ENCODE measurements around the gene AVL9.
"Not testable (repeated sequence)": the region's sequence is repeated elsewhere in the genome, so short reads cannot be mapped to it uniquely, and the experiment has no call there.

AVL9 gene

DNA sequence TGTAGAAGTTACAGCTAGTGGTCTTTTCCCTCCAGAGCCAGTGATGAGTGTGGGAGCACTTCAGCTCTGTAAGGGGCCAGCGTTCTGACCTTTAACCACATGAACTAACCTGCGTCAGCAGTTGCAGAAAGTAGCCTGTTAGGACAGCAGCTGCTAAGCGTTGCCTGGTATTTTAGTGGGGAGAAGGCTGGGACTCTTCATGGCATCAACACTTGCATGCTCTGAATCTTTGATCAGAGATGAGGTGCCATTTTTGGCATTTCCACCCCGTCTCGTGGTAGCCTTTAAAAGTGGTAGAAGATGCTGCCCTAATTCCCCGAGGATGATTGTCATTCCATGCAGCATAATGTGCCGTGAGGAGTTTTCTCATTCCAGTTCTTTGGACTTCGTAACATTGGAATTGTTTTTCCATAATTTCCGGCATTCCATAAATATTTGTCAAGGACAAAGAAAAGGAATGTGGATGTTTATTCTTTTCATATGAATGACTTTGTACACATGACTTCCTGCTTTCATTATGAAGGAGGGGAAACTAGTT lies 92.2 kb downstream of the AVL9 start:
- peak; percentile 72 for DNase-seq (ENCODE audit: low read depth)

DNA sequence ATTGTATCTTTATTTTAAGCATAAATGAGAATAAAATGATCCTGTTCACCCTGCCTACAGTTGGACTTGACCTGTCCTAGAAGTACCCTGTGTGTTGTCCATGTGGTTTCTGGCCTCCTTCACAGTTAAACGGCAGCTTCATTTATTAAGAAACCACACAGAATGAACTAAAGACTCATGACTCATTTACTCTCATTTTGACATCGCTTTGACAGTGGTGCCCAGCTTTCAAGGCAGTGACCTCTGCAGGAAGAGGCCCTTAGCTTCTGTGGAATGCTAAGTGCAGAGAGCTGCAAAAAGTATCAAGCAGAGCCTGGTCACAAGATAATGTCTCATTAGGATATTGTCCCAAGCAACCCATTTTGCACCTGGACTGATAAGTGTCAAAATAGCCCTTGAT lies 93.4 kb downstream of the AVL9 start:
- peak; percentile 75 for DNase-seq (ENCODE audit: low read depth)

DNA sequence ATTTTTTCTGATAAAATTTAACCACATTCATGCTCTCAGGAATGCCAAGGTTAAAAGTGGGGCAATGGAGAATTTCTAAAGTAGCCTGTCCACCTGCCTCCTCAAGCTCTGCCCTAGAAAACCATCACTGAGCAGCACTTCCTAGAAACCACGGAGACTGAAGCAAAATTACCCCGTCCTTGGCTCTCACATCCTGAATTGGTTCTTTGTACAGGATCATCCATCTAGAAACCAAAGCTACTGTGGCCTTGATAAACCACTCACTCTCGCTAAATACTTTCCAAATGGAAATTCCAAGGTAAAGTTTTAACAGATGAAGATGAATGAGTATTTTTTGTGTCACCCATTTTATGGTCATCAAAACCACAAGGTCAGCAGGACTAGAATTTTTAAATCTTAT lies 96.6 kb downstream of the AVL9 start:
- DNase-seq (ENCODE audit: low read depth), result no peak

DNA sequence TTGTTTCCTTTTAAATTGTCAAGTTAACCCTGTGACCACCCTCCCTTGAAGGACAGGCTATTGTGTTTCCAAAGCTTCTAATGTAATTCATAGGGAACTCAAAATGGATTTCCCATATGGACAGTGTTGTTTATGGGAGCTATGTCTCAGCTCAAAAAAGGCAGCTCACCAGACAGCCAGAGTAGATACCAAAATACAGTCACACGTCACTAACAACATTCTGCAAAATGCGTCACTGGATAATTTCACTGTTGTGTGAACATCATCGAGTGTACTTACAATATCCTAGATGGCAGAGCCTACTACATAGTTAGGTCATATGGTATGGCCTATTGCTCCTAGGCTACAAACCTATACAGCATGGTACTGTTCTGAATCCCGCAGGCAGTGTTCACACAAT lies 97.4 kb downstream of the AVL9 start:
- DNase-seq (ENCODE audit: low read depth), result no peak

DNA sequence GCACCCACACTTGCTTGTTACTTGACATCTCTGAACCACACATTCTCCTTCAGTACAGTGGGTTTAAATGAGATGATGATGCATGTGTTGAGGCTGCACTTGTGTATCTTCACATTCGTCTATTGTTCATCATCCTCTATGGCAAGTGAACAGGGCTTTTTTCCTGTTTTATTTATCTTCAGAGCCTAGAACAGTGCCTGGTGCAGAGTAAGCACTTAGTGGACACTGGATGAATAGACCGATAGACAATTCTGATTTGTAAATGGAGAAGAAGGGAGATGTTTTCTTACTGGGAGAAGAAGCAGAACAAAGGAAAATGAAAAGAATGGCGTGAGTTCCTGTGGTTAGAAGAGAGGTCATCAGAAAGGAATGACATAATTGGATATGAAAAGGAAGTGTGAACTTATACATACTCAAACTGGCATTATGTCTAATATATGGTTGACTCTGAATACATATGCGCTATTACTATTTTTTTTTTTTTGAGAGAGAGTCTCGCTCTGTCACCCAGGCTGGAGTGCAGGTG lies 99.7 kb downstream of the AVL9 start:
- DNase-seq (ENCODE audit: low read depth), result no peak

DNA sequence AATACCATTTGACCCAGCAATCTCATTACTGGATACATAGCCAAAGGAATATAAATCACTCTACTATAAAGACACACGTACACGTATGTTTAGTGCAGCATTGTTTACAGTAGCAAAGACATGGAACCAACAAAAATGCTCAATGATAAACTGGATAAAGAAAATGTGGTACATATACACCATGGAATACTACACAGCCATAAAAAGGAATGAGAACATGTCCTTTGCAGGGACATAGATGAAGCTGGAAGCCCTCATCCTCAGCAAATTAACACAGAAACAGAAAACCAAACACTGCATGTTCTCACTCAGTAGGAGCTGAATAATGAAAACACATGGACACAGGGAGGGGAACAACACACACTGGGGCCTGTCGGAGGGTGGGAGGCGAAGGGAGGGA lies 105.9 kb downstream of the AVL9 start:
- DNase-seq (ENCODE audit: low read depth), result not testable (repeated sequence)

DNA sequence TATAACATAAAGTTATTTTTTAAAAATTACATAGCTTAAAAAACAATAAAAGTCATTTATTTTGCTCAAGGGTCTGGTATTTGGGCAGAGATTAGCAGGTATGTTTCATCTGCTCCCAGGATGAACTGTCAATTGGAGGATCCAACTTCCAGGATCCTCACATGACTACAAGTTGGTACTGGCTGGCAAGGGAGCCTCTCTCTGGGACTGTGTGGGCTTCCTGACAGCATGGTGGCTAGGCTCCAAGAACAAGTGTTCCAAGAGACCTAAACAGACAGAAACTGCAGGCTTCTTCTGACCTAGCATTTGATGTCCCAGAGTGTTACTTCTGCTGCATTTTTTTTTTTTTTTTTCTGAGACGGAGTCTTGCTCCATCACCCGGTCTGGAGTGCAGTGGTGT lies 107.2 kb downstream of the AVL9 start:
- DNase-seq (ENCODE audit: low read depth), result no peak

DNA sequence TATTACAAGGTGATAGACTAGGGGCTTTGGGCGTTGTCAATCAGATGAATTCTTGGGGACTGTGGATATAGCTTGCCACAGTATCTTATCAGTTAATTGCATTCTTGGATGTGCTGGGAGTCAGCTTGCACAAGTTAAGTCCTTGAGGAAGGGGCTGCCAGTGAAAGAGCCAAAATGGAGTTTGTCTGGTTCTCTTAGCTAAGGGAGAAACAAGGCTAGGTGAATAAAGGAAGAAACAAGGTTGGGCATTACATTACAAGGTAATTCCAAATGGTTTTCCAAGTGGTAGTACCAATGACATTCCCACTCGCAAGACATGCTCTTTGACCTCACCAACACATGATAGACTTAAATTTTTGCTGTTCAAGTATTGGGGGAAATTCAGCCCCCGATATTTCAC lies 108.2 kb downstream of the AVL9 start:
- not testable (repeated sequence) for DNase-seq (ENCODE audit: low read depth)

DNA sequence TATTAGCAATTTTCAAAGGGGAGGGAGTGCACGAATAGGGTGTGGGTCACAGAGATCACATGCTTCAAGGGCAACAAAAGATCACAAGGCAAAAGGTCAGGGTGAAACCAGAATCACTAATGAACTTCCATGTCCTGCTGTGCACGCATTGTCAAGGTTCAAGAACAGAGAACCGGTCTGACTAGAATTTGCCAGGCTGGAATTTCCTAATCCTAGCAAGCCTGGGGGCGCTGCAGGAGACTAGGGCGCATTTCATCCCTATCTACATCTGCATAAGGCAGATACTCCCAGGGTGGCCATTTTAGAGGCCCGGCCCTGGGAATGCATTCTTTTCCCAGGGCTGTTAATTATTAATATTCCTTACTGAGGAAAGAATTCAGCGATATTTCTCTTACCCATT lies 108.8 kb downstream of the AVL9 start:
- not testable (repeated sequence) for DNase-seq (ENCODE audit: low read depth)

DNA sequence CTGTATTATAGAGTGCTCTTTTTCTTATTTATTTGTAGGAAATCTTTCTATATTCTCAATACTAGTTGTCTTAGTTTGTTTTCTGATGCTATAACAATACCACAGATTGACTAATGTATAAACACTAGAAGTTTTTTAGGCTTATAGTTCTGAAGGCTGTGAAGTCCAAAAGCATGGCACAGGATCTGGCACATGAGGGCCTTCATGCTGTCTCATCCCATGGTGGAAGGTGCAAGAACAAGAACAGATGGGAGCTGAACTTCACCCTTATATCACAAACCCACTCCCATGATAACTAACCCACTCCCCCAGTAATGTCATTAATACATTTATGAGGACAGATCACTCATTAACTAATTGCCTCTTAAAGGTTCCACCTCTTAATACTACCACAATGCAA lies 109.7 kb downstream of the AVL9 start:
- no peak for DNase-seq (ENCODE audit: low read depth)

DNA sequence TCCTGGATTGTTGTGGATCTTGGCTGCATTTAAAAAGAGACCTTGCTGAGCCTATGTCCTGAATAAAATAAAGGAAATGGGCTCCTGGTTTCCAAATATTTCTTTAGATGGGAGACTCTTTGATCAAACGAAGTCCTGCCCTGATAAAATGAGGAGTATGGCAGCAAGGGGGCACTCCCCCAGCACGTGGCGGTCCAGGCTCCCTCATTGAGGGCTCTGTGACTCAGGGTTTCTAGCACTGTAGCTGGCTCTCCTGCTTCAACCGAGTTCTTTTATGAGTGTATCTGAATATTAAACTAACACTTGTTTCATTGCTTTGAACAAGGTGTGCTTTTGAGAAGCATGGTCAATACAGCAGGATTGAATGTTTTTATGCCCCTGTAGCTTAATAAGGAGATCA lies 114.2 kb downstream of the AVL9 start:
- DNase-seq (ENCODE audit: low read depth), result no peak

DNA sequence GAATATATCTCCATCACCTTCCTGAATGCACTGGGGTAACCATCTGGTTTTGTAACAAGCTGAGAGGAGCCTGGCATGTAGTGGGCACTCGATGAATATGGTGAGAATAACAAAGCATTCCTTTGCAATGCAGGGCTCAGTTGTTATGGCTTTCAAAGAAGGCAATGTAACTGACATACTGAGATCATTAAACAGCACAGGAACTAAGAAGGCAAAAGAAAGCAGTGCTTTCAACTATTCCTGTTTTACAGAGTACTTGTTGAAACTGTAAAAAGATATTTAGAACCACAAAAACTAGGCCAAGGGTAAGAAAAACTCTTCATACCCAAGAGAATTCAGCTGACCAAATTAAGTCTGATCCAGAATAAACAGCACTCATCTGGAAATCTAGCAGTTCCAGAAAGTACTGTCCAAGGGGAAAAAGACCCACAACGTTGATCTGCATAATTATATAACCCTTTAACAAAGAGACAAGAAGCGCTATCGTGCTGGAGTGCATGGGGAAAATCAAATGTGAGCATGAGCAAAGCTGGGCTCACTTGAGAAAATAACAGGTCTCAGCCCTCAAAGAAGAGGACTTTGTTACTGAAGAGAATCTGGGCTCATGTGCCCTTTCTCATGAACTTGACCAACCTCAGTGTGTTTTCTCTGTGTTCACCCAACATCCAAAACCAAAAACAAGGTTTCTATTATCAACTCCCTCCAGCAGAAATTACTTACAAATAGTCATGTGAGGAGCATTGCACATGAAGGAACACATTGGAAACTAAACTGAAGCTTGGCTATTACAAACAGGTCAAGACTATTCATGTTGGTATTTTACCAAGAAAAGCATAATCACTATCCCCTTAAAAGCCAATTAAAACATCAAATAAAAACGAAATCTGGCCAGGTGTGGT lies 116.2 kb downstream of the AVL9 start:
- DNase-seq (ENCODE audit: low read depth), result peak; percentile 73

DNA sequence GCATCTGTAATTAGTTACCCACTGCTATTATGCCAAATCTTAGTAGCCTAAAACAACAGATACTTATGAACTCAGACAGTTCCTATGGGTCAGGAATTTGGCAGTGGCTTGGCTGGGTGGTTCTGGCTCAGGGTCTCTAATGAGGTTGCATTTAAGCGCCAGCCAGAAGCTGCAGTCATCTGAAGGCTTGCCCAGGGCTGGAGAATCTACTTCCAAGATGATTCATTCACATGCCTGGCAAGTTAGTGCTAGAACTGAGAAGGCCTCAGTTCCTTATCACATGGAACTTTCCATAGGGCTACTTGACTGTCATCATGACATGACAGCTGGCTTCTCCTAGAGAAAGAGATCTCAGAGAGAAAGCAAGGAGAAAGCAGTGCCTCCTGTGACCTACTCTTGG lies 121.3 kb downstream of the AVL9 start:
- DNase-seq (ENCODE audit: low read depth), result peak; percentile 93

DNA sequence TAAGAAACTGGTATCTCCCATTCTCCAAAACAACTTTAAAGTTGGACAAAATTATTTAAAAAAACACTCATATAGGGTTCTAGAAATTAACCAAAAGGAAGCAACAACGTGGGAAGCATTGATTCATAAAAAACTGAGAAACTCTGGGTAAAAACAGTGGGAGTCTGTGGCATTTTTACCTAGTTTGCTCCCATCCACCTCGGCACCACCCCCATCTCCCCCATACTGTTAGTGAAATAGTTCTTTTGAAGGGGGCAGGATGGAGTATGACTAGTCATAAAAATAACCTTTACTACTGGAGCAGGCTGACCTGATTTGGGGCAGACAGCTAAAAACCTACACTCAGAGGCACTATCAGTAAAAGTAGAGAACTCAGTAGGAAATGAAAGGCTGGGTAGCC lies 123.2 kb downstream of the AVL9 start:
- no peak for DNase-seq (ENCODE audit: low read depth)

DNA sequence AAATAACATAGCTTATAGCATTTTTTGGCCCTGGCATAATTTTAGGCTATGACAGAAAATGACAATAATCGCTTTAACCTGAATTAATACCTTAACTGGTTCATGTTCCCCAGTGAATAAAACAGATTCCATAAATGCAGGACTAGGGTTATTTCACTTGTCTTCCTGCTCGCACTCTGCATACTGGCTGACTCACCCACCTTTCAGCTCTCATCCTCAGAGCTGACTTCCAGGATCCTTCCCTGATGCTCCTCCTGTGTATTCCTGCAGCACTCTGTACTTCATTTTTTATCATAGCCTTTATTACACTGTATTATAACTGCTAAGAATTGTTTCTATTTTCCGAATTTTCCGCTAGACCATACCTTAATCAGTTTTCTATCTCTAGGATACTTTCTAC lies 123.7 kb downstream of the AVL9 start:
- DNase-seq (ENCODE audit: low read depth), result no peak

DNA sequence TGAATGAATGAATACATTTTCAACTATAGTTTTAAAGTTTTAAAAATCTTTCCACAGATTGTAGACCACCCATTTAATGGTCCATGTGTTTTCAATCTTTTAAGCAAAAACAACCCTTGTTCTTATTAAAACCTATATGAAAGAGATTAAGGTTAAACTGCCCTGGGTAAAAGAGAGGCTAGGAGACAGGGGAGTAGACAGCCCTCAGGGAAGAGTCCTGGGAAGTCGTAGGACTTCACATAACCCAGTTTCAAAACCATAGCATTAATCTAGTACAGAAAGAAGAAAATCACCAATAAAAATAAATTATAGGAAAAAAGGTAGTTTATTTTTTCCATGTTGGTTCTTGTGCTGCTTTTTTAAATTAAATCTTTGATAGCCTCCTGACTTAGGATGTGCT lies 124.1 kb downstream of the AVL9 start:
- not testable (repeated sequence) for DNase-seq (ENCODE audit: low read depth)

DNA sequence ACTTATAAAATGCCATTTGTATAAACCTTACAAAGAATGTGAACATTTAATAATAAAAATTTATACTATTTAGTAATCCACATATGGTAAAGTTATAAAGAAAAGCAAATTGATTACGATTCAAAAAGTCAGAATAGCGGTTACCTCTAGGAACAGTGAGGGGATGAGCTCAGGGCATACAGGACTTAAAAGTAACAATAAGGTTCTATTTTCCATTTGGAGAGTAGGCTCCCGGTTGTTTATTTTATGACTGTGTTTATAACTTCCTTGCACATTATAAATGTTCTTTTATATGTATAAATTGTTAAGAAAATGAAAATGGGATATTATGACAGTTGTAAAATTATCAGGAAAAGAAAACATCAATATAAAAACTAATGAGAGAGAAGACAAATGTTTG lies 135.7 kb downstream of the AVL9 start:
- DNase-seq (ENCODE audit: low read depth), result no peak

DNA sequence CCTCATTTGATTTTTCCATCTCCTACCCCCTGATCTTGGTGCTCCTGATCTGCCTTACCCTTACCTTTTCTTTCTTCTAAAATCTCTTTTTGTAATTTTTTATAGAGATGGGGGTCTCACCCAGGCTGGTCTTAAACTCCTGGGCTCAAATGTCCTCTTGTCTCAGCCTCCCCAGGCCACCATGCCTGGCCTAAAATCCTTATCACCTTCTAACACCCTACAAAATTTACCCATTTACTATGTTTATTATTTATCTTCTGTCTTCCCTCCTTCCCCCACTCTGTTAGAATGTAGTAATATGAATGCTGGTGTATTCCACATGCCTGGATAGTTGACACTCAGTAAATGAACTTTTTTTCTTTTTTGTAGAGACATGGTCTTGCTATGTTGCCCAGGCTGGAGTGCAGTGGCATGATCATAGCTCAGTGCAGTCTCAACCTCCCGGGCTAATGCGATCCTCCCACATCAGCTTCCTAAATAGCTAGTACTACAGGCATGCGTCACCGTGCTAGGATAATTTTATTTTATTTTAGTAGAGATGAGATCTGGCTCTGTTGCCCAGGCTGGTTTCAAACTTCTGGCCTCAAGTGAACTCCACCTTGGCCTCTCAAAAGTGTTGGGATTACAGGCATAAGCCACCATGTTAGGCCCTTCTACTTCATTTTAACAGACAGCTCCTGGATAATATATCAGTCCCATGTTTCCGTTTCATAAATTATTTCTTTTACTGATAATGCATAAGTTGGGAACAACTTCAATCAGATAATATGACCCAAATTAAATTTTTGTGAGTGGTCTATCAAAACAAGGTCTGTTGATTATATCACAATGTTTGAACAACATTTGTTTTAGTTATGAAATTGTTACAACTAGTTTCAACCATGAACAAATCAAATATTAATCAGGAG lies 136.6 kb downstream of the AVL9 start:
- not testable (repeated sequence) for DNase-seq (ENCODE audit: low read depth)

DNA sequence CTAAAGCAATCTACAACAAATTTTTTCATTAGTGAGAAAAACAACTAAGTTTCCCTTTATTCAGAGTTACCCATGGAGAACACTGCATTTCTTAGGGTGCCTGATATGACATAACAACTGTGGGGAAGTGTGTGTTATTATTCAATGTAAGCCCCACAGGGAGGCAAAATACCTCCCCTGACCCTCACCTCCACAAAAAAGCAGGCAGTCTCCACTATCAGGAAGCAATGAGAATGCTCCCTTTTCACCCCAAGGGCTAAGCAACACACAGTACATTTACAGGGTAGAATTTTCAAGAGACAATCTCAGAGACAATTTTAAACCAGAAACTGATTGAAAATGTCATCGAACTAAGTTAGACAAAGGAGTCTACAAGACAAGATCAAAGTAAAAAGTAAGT lies 138.2 kb downstream of the AVL9 start:
- DNase-seq (ENCODE audit: low read depth), result not testable (repeated sequence)

DNA sequence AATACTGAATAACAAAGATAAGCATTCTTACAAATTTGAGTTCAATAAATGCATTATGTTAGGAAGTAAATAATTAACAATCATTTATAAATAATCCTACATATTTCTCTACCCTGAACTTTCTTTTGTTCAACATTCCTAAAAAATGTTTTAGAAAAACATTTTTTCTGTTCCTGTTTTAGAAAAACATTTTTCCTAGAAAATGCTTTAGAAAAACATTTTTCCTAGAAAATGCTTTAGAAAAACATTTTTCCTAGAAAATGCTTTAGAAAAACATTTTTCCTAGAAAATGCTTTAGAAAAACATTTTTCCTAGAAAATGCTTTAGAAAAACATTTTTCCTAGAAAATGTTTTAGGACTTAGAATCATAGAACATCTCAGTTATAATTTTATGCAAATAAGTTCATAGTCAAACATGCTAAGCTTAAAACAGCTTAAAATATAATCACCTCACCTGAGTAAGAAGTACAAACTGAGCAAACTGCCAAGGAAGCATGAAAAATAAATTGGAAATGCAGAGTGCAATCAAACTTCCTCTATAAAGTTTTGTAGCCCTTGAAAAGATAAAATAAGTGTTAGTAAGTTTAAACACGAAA lies 139.6 kb downstream of the AVL9 start:
- DNase-seq (ENCODE audit: low read depth), result not testable (repeated sequence)

DNA sequence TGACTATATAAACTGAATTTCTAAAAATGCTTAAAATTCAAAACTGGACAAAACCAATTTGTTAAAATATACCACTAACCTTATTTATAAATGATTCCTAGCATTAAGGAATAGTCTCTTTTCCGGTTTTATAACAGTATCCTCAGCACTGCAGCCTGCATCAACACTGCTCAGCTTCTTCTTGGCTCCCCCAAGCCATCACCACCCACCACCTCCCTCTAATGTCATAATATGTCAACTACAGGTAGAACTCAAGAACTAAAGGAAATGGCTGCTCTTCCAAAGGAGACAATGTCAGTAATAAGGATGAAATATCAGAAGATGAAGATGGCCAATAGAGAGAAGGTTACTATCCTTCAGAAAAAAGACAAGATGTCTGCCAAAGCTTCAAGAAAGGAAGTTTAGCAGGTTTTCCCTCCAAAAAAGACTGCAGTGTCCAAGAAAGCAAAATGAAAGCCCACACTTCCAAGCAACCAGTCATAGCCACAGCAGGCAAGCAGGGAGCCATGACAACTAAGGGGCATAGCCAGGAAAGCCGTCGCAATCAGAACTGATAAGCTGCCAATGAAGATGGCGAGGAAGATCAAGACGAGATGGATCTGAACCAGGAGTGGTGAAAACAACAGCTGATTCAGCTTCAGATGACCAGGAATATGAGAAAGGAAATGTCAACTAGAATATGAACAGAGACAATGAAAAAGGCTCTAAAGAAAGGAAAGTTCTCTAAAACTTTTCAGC lies 141.6 kb downstream of the AVL9 start:
- DNase-seq (ENCODE audit: low read depth), result not testable (repeated sequence)
